Right cardiac atrium (tissue), 5 donors: ENCODE measurements around the gene ANGPTL7. TPM values are rescaled to one million over a fixed set of nuclear protein-coding genes. Genes with fewer than 3 reads are reported as not detected.
A peak's percentile ranks its signal among the peaks of the same experiment; 100 is the strongest.

ENCODE experiments used
- ATAC-seq, 2 donors: fragments of 200-7000 bp; cut with Tn5 transposase; one replicate each; pipeline versions ENCODE4 v1.8.0 to v1.9.1; 2020; ENCODE audit warnings: moderate library complexity in 2 of 2, mild to moderate bottlenecking in 1 of 2
- DNase-seq, 3 donors: peaks; one replicate each; pipeline ENCODE4 v3.0.0-alpha.2; 2020
- H3K27ac ChIP-seq: one replicate; pipeline ENCODE4 v1.5.1; 2013; ENCODE audit warnings: mild to moderate bottlenecking, low read length, control low read depth, moderate library complexity
- H3K27me3 ChIP-seq: one replicate; pipeline ENCODE4 v1.6.1; 2013; ENCODE audit not compliant: control insufficient read depth, insufficient read depth
- H3K4me1 ChIP-seq: one replicate; pipeline ENCODE4 v1.6.1; 2013; ENCODE audit warnings: low read length; ENCODE audit not compliant: control insufficient read depth, insufficient read depth
- H3K4me3 ChIP-seq: one replicate; pipeline ENCODE4 v1.5.1; 2013; ENCODE audit warnings: low read length, control low read depth
- H3K9me3 ChIP-seq: one replicate; pipeline ENCODE4 v1.6.1; 2013; ENCODE audit warnings: low read length; ENCODE audit not compliant: control insufficient read depth
- WGBS: extraction: QIAGEN DNeasy Blood & Tissue Kit; methylation state at CpG from one replicate; pipeline ENCODE4 v1.1.7; 2013; 5-methylcytosine and 5-hydroxymethylcytosine counted together
- intact Hi-C, 4 donors: fragments of 100-400 bp; cut with DNase I; formaldehyde crosslinking; loops; one replicate each; pipeline versions ENCODE4 v1.11.0 to v1.14.0; 2022 to 2023
- polyA plus RNA-seq: library from polyadenylated mRNA; stranded (reverse); fragments of 200-250 nt; gene quantifications from one replicate; pipeline ENCODE4 v1.2.3, GENCODE V29; 2013
- total RNA-seq, 4 donors: library from RNA; stranded (reverse); fragmentation: NEBNext Ultra II Directional; extraction: Animal tissue kit (Norgen Biotek cat#: 25700); gene quantifications; one replicate each; pipeline ENCODE4 v1.2.1, GENCODE V29; 2021
- donor health status: healthy with polysubstance abuse.
- donor health status: DM: no; HTN: yes; CAD: no.
- donor health status: DM: no; HTN: no; CAD: no.
- donor health status: DM: no; HTN: yes; CAD: no; lungs with severe emphysema.
- donor health status: DM: yes; HTN: yes; CAD: no.

Gene ANGPTL7
- total and polyA plus RNA-seq, 5 donors, result 1.4 to 4.5 (median 3.7) TPM

GRCh38 chr1:11184973-11185372 is 4.2 kb upstream of the ANGPTL7 start:
- DNase-seq (peak in 1 of 3 donors; percentile 71), ATAC-seq (peak; percentile 61 to 81)
- H3K4me3 ChIP-seq, result no peak overlapping the region
- no peak overlapping the region for H3K27ac ChIP-seq
- no peaks in the 10 kb centered on the region for H3K9me3 ChIP-seq
- H3K27me3 ChIP-seq, result no peaks in the 10 kb centered on the region
- peaks cover 13% of the 10 kb centered on the region for H3K4me1 ChIP-seq
- 58% methylated on average over 1 of the region's 1 CpG for WGBS
- intact Hi-C loops, result no loop called here

GRCh38 chr1:11187000-11187399 is 2.2 kb upstream of the ANGPTL7 start:
- ATAC-seq, result no peak

GRCh38 chr1:11187494-11187893 is 1.7 kb upstream of the ANGPTL7 start:
- intact Hi-C loops, result no loop called here
- no peak for DNase-seq
- WGBS, result 56% methylated on average over 2 of the region's 2 CpGs

More at GRCh38 chr1:11187000-11187399, 2.2 kb upstream of the ANGPTL7 start:
- 80% methylated on average over 3 of the region's 3 CpGs for WGBS
- Histone ChIP-seq H3K27ac (no peak overlapping the region), H3K4me1 (peaks cover 10% of the 10 kb centered on the region), H3K27me3 (no peaks in the 10 kb centered on the region), H3K9me3 (no peaks in the 10 kb centered on the region), H3K4me3 (no peak overlapping the region)
- DNase-seq, result no peak
- intact Hi-C loops, result no loop called here

GRCh38 chr1:11187931-11188330 is 1.2 kb upstream of the ANGPTL7 start:
- H3K27ac ChIP-seq, result peak overlapping the region; percentile 87
- H3K4me3 ChIP-seq, result no peak overlapping the region
- peaks cover 10% of the 10 kb centered on the region for H3K4me1 ChIP-seq
- 40% methylated on average over 2 of the region's 2 CpGs for WGBS
- ATAC-seq, result no peak
- intact Hi-C loops, result no loop called here
- DNase-seq, result no peak
- H3K9me3 ChIP-seq, result no peaks in the 10 kb centered on the region
- H3K27me3 ChIP-seq, result no peaks in the 10 kb centered on the region

More at GRCh38 chr1:11187494-11187893, 1.7 kb upstream of the ANGPTL7 start:
- Histone ChIP-seq H3K27me3 (no peaks in the 10 kb centered on the region), H3K27ac (peak overlapping the region; percentile 87), H3K4me1 (peaks cover 10% of the 10 kb centered on the region), H3K4me3 (no peak overlapping the region), H3K9me3 (no peaks in the 10 kb centered on the region)
- peak; percentile 16 to 45 for ATAC-seq

DNA sequence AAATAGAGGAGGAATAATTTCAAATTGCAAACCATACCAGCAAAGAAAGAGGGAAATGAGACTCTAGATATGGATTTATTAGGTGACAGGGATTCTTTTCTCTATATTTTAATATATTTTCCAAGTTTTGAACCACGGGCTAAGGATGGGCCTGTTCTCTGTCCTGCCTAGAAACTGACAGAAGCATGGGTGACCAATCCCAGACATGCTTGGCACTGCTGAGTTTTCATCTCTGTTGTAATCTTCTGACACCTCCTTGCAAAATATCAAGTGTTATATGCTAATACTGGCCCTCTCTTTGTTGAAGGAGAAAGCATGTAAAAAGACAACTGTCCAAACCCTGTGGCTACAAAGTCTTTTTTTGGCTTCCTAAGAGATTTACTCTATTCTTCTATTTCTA is 774 bp upstream of the ANGPTL7 start:
- 41% methylated on average over 1 of the region's 1 CpG for WGBS
- Histone ChIP-seq H3K4me3 (no peak overlapping the region), H3K27me3 (no peaks in the 10 kb centered on the region), H3K9me3 (no peaks in the 10 kb centered on the region), H3K27ac (no peak overlapping the region), H3K4me1 (peaks cover 10% of the 10 kb centered on the region)
- DNase-seq (no peak), ATAC-seq (peak; percentile 77 to 78)
- intact Hi-C loops, result no loop called here

DNA sequence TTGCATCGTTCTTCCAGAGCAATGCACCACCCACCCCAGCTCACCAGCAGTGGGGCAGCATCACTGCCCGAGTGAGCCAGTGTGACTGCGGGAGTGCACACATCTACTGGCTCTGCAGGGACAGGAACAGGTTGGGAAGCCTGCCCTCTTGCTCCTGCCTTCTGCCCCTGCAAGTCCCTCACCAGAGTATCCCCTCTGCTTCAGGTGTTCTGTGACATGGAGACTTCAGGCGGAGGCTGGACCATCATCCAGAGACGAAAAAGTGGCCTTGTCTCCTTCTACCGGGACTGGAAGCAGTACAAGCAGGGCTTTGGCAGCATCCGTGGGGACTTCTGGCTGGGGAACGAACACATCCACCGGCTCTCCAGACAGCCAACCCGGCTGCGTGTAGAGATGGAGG is 4.2 kb downstream of the ANGPTL7 start:
- intact Hi-C loops, result no loop called here
- 92% methylated on average over 11 of the region's 11 CpGs for WGBS
- no peaks in the 10 kb centered on the region for H3K27me3 ChIP-seq
- no peak overlapping the region for H3K4me3 ChIP-seq
- H3K4me1 ChIP-seq, result peaks cover 7% of the 10 kb centered on the region
- no peak overlapping the region for H3K27ac ChIP-seq
- no peaks in the 10 kb centered on the region for H3K9me3 ChIP-seq
- ATAC-seq (no peak), DNase-seq (peak in 1 of 3 donors; percentile 31)

GRCh38 chr1:11194407-11195176 is 5.4 kb downstream of the ANGPTL7 start:
- WGBS, result 91% methylated on average over 14 of the region's 14 CpGs
- DNase-seq (no peak), ATAC-seq (no peak)
- Histone ChIP-seq H3K4me3 (no peak overlapping the region), H3K27ac (no peak overlapping the region), H3K9me3 (no peaks in the 10 kb centered on the region), H3K27me3 (no peaks in the 10 kb centered on the region), H3K4me1 (peaks cover 1% of the 10 kb centered on the region)
- intact Hi-C loops, result no loop called here

GRCh38 chr1:11196945-11197344 is 7.8 kb downstream of the ANGPTL7 start:
- WGBS, result 85% methylated on average over 2 of the region's 2 CpGs
- no peak for DNase-seq
- Histone ChIP-seq H3K4me1 (no peaks in the 10 kb centered on the region), H3K27me3 (no peaks in the 10 kb centered on the region), H3K4me3 (no peak overlapping the region), H3K27ac (no peak overlapping the region), H3K9me3 (no peaks in the 10 kb centered on the region)
- ATAC-seq, result no peak
- intact Hi-C loops, result no loop called here

DNA sequence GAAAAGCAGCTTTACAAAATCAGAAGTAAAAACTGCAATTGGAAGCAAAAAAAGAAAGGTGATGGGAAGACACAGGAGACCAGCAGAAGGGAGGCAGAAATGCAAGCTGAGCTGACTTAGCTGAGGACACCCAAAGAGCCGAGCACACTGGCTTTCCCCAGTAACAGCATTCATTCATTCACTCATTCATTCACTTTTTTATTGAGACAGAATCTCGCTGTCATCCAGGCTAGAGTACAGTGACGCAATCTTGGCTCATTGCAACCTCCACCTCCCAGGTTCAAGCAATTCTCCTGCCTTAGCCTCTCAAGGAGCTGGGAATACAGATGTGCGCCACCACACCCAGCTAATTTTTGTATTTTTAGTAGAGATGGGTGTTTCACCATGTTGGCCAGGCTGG is 8.2 kb downstream of the ANGPTL7 start:
- intact Hi-C loops, result no loop called here
- ATAC-seq, result no peak
- WGBS, result 94% methylated on average over 4 of the region's 4 CpGs
- Histone ChIP-seq H3K27ac (no peak overlapping the region), H3K27me3 (no peaks in the 10 kb centered on the region), H3K9me3 (no peaks in the 10 kb centered on the region), H3K4me1 (no peaks in the 10 kb centered on the region), H3K4me3 (no peak overlapping the region)
- DNase-seq, result no peak

DNA sequence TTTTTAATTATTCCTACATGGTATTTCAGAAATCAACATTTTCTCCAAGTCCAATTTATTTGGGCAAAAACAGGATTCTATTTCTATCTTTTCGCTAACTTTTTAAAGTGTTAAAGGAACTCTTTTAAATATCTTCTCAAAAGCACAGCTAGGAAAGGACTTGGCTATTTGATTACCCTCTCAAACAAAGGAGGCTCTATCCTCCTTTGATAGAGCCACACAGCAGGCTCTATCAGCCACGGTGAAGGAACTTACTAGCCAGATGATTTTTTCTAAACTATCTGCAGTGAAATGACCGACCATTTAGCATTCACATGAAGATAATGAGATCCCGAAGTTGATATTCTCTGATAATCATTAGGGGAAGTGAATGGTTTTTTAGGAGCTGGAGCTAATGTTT is 9.1 kb downstream of the ANGPTL7 start:
- no peak for ATAC-seq
- intact Hi-C loops, result no loop called here
- Histone ChIP-seq H3K27ac (no peak overlapping the region), H3K9me3 (no peaks in the 10 kb centered on the region), H3K4me3 (no peak overlapping the region), H3K4me1 (no peaks in the 10 kb centered on the region), H3K27me3 (no peaks in the 10 kb centered on the region)
- no peak for DNase-seq
- WGBS, result 77% methylated on average over 4 of the region's 4 CpGs

DNA sequence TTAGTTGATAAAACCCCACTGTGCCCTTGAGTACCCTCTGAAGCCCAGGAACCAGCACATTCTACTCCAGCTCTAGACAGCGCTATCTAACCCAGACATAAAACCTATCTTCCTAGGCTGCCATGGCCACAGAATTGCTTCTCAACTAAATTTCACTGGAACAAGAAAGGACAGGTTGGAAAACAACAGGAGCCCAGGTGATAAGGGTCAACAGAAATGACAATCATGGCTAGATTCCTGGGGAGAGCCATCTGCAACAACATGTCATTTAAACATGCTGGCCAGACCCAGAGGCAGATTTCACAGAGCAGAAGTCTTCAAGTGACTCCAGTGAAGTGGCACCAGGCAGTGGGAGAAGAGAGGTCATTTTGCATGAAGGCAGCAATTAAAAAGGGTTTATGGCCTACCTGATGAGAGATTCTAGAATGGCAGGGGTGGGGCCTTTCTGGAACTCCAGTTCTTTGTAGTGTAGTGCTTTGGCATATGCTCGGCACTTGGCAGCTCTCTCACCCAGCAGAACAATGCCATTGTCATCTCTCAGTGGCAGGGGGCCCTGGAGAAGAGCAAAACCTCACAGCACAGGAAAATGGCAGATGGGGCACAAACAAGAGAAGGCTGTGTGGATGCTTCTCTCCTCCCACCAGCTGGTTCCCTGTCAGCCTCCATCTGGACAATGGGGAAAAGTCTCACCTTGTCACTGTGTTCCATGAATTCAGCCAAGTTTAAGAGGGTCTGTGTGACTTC is 9.9 kb downstream of the ANGPTL7 start:
- 91% methylated on average over 2 of the region's 2 CpGs for WGBS
- DNase-seq, result no peak
- Histone ChIP-seq H3K4me1 (no peaks in the 10 kb centered on the region), H3K9me3 (no peaks in the 10 kb centered on the region), H3K27ac (no peak overlapping the region), H3K4me3 (no peak overlapping the region), H3K27me3 (no peaks in the 10 kb centered on the region)
- intact Hi-C loops, result no loop called here
- no peak for ATAC-seq
